AG09309 (cell line): ENCODE measurements around the gene LHFPL3.
"Not testable (repeated sequence)": the region's sequence is repeated elsewhere in the genome, so short reads cannot be mapped to it uniquely, and the experiment has no call there.

Source experiments
- DNase-seq: peaks from one replicate; pipeline ENCODE4 v3.0.0-alpha.2; 2010; ENCODE audit warnings: low read depth
- H3K4me3 ChIP-seq: 2 replicates; pipeline ENCODE4 v1.5.1; 2011; ENCODE audit warnings: mild to moderate bottlenecking, low read depth, low read length, moderate library complexity; ENCODE audit not compliant: control insufficient read depth
- CTCF ChIP-seq: IDR thresholded peaks from 2 replicates; pipeline ENCODE4 v1.5.1; 2011; ENCODE audit warnings: mild to moderate bottlenecking, low read depth, low read length, inconsistent platforms; ENCODE audit not compliant: insufficient read depth, control insufficient read depth; ENCODE audit errors: missing control alignments

Gene LHFPL3

GRCh38 chr7:104328296-104328969 is at the start of gene LHFPL3:
LHFPL3 (plus strand) TSS chr7:104328603.
- H3K4me3 ChIP-seq, result peak within 1 kb of the TSS; percentile 13; the same call in 1 of the 2 replicates
- DNase-seq, result no peak
- TF ChIP-seq CTCF, result no peak

GRCh38 chr7:104281685-104282084 is 46.7 kb upstream of the LHFPL3 start:
- not testable (repeated sequence) for DNase-seq, H3K4me3 ChIP-seq

GRCh38 chr7:104286839-104287238 is 41.6 kb upstream of the LHFPL3 start:
- H3K4me3 ChIP-seq, result no peak overlapping the region
- no peak for TF ChIP-seq CTCF
- no peak for DNase-seq

GRCh38 chr7:104288137-104288536 is 40.3 kb upstream of the LHFPL3 start:
- no peak overlapping the region for H3K4me3 ChIP-seq
- no peak for TF ChIP-seq CTCF
- no peak for DNase-seq

DNA sequence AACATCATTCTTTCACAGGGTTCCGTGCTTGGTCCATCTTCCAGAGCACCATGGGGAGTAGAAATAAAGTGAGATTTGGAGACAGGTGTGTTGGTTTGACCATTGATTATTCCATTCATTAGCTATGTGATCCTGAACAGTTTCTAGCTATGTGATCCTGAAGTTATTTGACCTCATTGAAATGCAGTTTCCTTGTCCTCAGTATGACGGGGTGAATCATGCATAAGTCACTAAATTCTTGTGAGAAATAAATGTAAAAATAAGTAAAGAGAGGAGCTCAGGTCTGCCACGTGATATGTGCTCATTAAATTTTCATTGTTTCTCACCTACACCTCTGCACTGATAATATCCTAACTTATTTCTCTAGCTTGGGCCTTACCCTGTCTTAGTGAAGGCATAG is 34.1 kb upstream of the LHFPL3 start:
- DNase-seq, result no peak
- no peak overlapping the region for H3K4me3 ChIP-seq
- TF ChIP-seq CTCF, result no peak

- TF ChIP-seq CTCF, result no peak
- DNase-seq, result no peak
- H3K4me3 ChIP-seq, result no peak overlapping the region
Observed at GRCh38 chr7:104296266-104296665, 32.1 kb upstream of the LHFPL3 start.

- H3K4me3 ChIP-seq, result no peak overlapping the region
- DNase-seq, result no peak
- TF ChIP-seq CTCF, result no peak
Observed at GRCh38 chr7:104296900-104297299, 31.5 kb upstream of the LHFPL3 start.
